NCI-H774 (cell line): ENCODE results near the gene SEMA4G.

Experiments
- DNase-seq: peaks from one replicate; lab custom pipeline; 2025; lab: John Stamatoyannopoulos, UW

The SEMA4G gene

GRCh38 chr10:100969187-100970075 is at the start of gene SEMA4G:
Gene SEMA4G (plus strand): TSS chr10:100969504. CDS start chr10:100972913, 3,409 bp downstream.
- no peak for DNase-seq

GRCh38 chr10:100923580-100923979 is 45.7 kb upstream of the SEMA4G start:
- DNase-seq: no peak

GRCh38 chr10:100927266-100927665 is 42.0 kb upstream of the SEMA4G start:
- no peak for DNase-seq

GRCh38 chr10:100928039-100928438 is 41.3 kb upstream of the SEMA4G start:
- DNase-seq: no peak

- DNase-seq: no peak
Measured at GRCh38 chr10:100930368-100930767, 38.9 kb upstream of the SEMA4G start.

- DNase-seq: no peak
Measured at GRCh38 chr10:100934084-100934659, 35.1 kb upstream of the SEMA4G start.

GRCh38 chr10:100939763-100940344 is 29.4 kb upstream of the SEMA4G start:
- DNase-seq: no peak

GRCh38 chr10:100942229-100942628 is 27.1 kb upstream of the SEMA4G start:
- DNase-seq: no peak

GRCh38 chr10:100943508-100943907 is 25.8 kb upstream of the SEMA4G start:
- no peak for DNase-seq

- DNase-seq: no peak
Measured at GRCh38 chr10:100945754-100946153, 23.6 kb upstream of the SEMA4G start.

- no peak for DNase-seq
Measured at GRCh38 chr10:100948916-100949315, 20.4 kb upstream of the SEMA4G start.

GRCh38 chr10:100960251-100960650 is 9.1 kb upstream of the SEMA4G start:
- DNase-seq: no peak

- no peak for DNase-seq
Measured at GRCh38 chr10:100962351-100963080, 6.8 kb upstream of the SEMA4G start.

GRCh38 chr10:100963826-100964225 is 5.5 kb upstream of the SEMA4G start:
- no peak for DNase-seq

GRCh38 chr10:100965820-100966219 is 3.5 kb upstream of the SEMA4G start:
- DNase-seq: no peak

- no peak for DNase-seq
Measured at GRCh38 chr10:100966887-100967286, 2.4 kb upstream of the SEMA4G start.

GRCh38 chr10:100967332-100967731 is 2.0 kb upstream of the SEMA4G start:
- DNase-seq: no peak

- no peak for DNase-seq
Measured at GRCh38 chr10:100968062-100968736, 1.1 kb upstream of the SEMA4G start.

- DNase-seq: no peak
Measured at GRCh38 chr10:100968863-100969186, 479 bp upstream of the SEMA4G start.

GRCh38 chr10:100970076-100970913 is 991 bp downstream of the SEMA4G start:
- DNase-seq: no peak
